GM18870 (cell line): ENCODE data around the gene MCOLN1.
"Not testable (repeated sequence)": the region's sequence is repeated elsewhere in the genome, so short reads cannot be mapped to it uniquely, and the experiment has no call there.

Source experiments
- ATAC-seq: cut with Tn5 transposase; IDR thresholded peaks from one replicate; pipeline ENCODE4 v1.9.1; 2021; ENCODE audit warnings: moderate library complexity; ENCODE audit not compliant: unreplicated experiment

The MCOLN1 gene

DNA sequence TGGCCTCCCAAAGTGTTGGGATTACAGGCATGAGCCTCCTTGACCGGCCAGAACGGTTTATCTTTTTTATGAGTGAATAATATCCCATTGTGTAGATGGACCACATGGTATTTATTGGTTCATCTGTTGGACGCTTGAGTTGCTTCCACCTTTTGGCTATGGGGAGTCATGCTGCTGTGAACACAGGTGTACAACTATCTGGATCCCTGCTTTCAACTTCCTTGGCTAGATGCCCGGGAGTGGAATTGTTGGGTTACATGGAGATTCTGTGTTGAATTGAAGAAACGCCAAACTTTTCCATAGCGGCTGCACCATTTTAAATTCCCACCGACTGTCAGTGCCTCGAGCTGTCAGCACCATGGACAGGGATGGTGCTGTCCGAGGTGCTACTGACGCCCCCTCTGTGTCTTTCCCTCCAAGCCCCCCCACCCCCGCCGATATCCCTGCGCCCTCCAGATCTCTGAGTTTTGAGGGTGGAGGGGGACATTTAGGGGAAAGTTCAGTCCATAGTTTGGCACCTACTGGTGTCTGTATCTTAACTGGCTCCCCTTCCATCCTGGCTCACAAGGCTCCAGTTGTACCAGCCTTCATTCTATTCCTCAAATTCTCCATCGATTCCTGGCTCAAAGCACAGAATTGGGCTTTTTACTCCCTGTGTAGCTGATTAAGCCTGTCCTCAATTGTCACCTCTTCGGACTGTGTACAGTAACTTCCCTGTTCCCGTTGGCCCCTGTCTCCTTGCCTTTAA is 40.4 kb downstream of the MCOLN1 start:
- ATAC-seq, result no peak

DNA sequence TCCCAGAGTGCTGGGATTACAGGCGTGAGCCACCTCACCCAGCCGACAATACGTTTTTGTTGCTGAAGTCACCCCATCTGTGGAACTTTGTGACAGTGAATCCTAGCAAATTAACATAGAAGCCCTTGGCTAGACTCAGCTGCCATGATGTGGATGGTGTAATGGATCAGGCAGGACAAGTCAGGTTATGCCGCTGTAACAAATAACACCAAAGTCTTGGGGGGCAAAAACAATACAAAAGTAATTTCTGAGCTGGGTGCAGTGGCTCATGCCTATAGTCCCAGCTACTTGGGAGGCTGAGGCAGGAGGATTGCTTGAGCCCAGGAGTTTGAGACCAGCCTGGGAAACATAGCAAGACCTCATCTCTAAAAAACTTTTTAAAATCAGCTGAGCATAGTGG is 42.4 kb downstream of the MCOLN1 start:
- ATAC-seq, result no peak

DNA sequence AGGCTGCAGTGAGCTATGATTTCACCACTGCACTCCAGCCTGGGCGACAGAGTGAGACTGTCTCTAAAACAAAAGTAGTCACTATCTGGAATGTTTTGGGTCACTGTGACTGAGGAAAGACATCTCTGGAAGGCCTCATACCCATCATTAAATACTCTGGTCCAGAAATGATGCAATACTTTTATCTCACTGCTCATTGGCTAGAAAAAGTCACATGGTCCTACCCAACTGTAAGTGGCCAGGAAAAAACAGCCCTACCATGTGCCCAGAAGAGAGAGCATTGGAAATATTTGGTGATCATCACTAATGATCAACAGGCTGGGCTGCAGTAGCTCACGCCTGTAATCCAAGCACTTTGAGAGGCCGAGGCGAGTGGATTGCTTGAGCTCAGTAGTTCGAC is 42.9 kb downstream of the MCOLN1 start:
- ATAC-seq, result no peak

DNA sequence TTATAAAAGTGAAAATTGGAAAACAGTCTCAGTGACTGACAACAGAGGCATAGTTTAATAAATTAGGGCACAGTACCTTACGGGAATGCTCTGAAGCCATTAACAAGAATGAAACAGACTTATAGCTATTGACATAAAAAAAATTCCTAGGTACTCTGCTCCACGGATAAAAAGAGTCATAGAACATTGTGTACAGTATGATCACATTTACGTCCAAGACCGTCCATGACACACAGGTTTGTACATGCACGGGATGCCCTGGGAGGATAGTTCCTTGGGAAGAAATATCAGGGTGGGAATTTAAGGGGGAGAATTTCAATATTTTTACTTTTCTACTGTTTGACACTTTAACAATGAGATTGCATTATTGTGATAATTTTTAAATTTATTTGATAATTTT is 48.3 kb downstream of the MCOLN1 start:
- no peak for ATAC-seq

DNA sequence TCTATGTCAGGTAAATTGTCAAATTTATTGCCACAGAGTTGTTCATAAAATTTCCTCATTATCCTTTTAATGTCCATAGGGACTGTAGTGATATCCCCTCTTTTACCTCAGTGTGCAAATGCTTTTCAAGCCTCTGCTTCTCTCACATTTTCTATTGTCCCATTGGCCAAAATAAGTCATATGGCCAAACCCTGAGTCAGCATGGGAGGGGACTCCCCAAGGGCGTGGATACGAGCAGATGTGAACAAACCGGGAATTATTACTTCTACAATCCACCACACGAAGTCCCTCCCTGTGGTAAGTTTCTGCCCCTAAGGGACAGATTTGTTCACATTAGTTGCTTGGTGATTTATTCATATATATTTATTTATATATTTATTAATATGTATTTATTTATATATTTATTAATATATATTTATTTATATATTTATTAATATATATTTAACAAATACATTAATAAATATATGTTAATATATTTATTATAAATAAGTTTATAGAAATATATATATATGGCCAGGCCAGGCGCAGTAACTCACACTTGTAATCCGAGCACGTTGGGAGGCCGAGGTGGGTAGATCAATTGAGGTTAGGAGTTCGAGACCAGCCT is 53.1 kb downstream of the MCOLN1 start:
- ATAC-seq, result no peak

DNA sequence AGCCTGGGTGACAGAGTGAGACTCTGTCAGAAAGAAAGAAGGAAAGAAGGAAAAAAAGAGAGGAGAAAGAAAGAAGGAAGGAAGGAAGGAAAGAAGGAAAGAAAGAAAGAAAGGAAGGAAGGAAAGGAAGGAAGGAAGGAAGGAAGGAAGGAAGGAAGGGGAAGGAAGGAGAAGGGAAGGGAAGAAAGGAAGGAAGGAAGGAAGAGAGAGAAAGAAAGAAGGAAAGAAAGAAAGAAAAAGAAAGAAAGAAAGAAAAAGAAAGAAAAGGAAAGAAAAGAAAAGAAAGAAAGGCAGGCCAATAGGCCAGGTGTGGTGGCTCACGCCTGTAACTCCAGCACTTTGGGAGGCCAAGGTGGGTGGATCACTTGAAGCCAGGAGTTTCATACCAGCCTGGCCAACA is 55.0 kb downstream of the MCOLN1 start:
- not testable (repeated sequence) for ATAC-seq

DNA sequence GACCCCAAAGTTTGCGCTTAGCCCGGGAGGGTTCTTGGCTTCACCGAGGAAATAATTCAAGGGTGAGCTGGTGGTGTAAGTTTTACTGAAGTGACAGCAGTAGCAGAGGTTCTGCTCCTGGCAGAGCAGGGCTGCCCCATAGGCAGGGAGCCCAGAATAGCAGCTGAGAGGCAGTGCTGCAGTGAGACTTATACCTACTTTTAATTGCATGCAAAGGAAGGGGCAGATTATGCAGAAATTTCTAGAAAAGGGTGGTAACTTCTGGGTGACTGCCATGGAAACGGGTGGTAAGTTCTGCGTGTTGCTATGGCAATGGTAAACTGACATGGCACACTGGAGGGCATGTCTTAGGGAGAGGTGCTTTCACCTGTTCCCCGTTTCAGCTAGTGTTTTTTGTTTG is 55.7 kb downstream of the MCOLN1 start:
- ATAC-seq, result no peak

DNA sequence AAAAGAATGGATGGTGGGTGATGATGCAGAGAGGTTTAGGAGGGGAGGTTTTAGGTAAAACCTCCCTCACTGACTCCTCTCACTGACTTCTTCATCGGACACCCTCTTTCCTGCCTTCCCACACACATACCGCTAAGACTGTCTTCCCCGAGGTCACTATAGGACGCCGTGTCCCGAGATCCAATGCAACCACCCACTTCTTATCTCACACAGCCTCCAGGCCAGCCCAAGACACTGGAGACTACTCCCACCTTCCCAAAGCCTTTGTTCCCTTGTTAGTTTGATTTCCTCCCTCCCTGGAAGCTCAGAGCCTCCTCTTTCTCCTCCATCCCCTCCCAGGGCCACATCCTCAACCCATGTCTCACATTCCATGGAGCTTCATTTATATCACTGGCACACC is 56.8 kb downstream of the MCOLN1 start:
- ATAC-seq, result no peak

DNA sequence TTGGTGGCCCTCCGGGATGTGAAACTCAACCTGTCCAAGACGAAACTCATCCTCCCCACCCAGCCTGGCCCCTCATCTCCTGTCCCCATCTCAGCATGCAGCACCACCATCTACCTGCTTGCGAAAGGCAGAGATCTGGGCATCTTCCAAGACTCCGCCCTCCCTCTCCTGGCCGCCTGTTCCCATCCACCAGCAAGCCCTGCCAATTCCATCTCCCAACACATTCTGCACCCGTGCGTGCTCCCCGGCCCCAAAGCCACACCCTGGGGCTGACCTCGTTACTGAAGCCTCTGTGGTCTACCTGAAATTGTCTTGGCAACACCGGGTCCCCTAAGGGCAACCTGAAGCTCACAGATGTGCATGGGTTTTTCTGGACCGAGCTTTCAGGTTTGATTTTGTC is 60.0 kb downstream of the MCOLN1 start:
- no peak for ATAC-seq
